Amniotic stem cell (primary cell): Measurements from ENCODE around the gene TMBIM4.
A peak's percentile ranks its signal among the peaks of the same experiment; 100 is the strongest.
"Not testable (repeated sequence)": the region's sequence is repeated elsewhere in the genome, so short reads cannot be mapped to it uniquely, and the experiment has no call there.

Experiments
- DNase-seq: peaks from one replicate; lab custom pipeline; 2025; lab: John Stamatoyannopoulos, UW

TMBIM4 gene

GRCh38 chr12:66169221-66170170 is at the start of gene TMBIM4:
Gene TMBIM4, minus strand, starts transcription at chr12:66169996. Its CDS starts 45 bp downstream, at chr12:66169951.
- peak; percentile 72 for DNase-seq

GRCh38 chr12:66217342-66217917 is 47.6 kb upstream of the TMBIM4 start:
- no peak for DNase-seq

GRCh38 chr12:66213011-66213410 is 43.2 kb upstream of the TMBIM4 start:
- DNase-seq, result not testable (repeated sequence)

GRCh38 chr12:66211573-66211972 is 41.8 kb upstream of the TMBIM4 start:
- not testable (repeated sequence) for DNase-seq

- DNase-seq, result no peak
Observed at GRCh38 chr12:66210840-66211239, 41.0 kb upstream of the TMBIM4 start.

- no peak for DNase-seq
Observed at GRCh38 chr12:66206141-66206540, 36.3 kb upstream of the TMBIM4 start.

- DNase-seq, result no peak
Observed at GRCh38 chr12:66203820-66204219, 34.0 kb upstream of the TMBIM4 start.

- no peak for DNase-seq
Observed at GRCh38 chr12:66199831-66200509, 30.2 kb upstream of the TMBIM4 start.

GRCh38 chr12:66199141-66199540 is 29.3 kb upstream of the TMBIM4 start:
- no peak for DNase-seq

GRCh38 chr12:66197495-66197921 is 27.7 kb upstream of the TMBIM4 start:
- no peak for DNase-seq

GRCh38 chr12:66196806-66197205 is 27.0 kb upstream of the TMBIM4 start:
- no peak for DNase-seq

- DNase-seq, result no peak
Observed at GRCh38 chr12:66195242-66195641, 25.4 kb upstream of the TMBIM4 start.

GRCh38 chr12:66194122-66194521 is 24.3 kb upstream of the TMBIM4 start:
- DNase-seq, result no peak

- DNase-seq, result no peak
Observed at GRCh38 chr12:66191547-66192126, 21.8 kb upstream of the TMBIM4 start.

- no peak for DNase-seq
Observed at GRCh38 chr12:66190519-66191370, 20.9 kb upstream of the TMBIM4 start.

- no peak for DNase-seq
Observed at GRCh38 chr12:66189889-66190288, 20.1 kb upstream of the TMBIM4 start.

- DNase-seq, result no peak
Observed at GRCh38 chr12:66189486-66189843, 19.7 kb upstream of the TMBIM4 start.

- DNase-seq, result no peak
Observed at GRCh38 chr12:66188584-66189485, 19.0 kb upstream of the TMBIM4 start, which contains the start of gene IRAK3. Gene IRAK3, plus strand, starts transcription at chr12:66189214. Its CDS starts 86 bp downstream, at chr12:66189300.

- DNase-seq, result no peak
Observed at GRCh38 chr12:66187821-66188220, 18.0 kb upstream of the TMBIM4 start.

- DNase-seq, result no peak
Observed at GRCh38 chr12:66187036-66187435, 17.2 kb upstream of the TMBIM4 start.
